Effector memory CD8-positive, alpha-beta T cell (primary cell): ENCODE measurements around the gene MMP25.

Experiments used
- ATAC-seq: fragments of 150-1000 bp; cut with Tn5 transposase; replicated peaks from 2 replicates; pipeline ENCODE4 v1.10.0; 2021; ENCODE audit warnings: mild to moderate bottlenecking, moderate library complexity
- DNase-seq, 3 experiments: peaks; one replicate each; pipeline ENCODE4 v3.0.0; 2021
- H3K27ac Mint-ChIP-seq, 2 donors: one replicate each; pipeline ENCODE4 v1.8.0; 2022; ENCODE audit warnings: mild to moderate bottlenecking in 2 of 2, mixed read lengths in 2 of 2, moderate library complexity in 2 of 2
- H3K27me3 Mint-ChIP-seq, 2 donors: one replicate each; pipeline ENCODE4 v1.8.0; 2022; ENCODE audit warnings: mixed read lengths in 2 of 2
- H3K36me3 Mint-ChIP-seq: one replicate; pipeline ENCODE4 v1.8.0; 2022; ENCODE audit warnings: mild to moderate bottlenecking, moderate library complexity, mixed read lengths; ENCODE audit not compliant: insufficient read depth
- H3K4me1 Mint-ChIP-seq, 2 donors: one replicate each; pipeline ENCODE4 v1.8.0; 2022; ENCODE audit warnings: low read depth in 2 of 2, mixed read lengths in 2 of 2
- H3K4me3 Mint-ChIP-seq, 2 donors: one replicate each; pipeline ENCODE4 v1.8.0; 2022; ENCODE audit warnings: mild to moderate bottlenecking in 2 of 2, mixed read lengths in 2 of 2, moderate library complexity in 2 of 2
- H3K9me3 Mint-ChIP-seq, 2 donors: one replicate each; pipeline ENCODE4 v1.8.0; 2022; ENCODE audit warnings: mixed read lengths in 2 of 2

Gene MMP25

DNA sequence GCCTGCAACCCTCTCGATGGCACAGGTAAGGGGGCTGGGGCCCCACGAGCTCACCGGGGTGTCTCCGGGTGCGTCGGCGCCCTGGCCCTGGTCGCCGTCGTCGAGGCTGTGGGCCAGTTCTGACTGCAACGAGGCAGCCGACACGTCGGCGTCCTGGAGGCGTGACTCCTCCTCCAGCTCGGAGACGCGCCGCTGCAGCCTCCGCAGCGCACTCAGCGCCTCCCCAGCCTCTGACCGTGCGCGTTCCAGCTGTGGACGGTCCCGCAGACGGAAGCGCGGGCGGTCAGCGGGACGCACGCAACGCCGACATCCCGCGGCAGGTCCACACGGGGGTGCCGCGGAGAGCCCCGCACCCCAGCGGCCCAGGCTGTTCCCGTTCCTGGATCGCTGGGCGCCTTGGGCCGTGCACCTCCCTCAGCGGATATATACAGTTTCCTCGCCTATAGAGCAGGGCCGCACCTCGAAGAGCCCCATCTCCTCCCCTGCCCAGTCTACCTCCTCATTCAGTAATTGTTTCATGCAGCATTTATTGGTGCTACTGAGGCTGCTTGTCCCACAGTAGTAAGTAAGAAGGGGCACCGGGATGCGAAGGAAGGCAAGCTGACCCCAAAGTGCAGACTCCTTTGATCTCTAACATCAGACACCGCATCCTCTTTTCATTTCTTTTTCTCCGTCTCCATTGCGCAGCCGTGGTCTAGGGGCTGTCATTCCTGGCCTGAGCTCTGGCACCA lies 16.7 kb upstream of the MMP25 start:
- peak; percentile 22 for ATAC-seq
- H3K36me3 Mint-ChIP-seq, result peaks cover 11% of the 10 kb centered on the region
- DNase-seq, result no peak
- H3K9me3 Mint-ChIP-seq, result no peaks in the 10 kb centered on the region
- peak overlapping the region; percentile 44 to 62 for H3K4me3 Mint-ChIP-seq
- H3K27me3 Mint-ChIP-seq, result peaks cover 41 to 65% of the 10 kb centered on the region in 2 donors
- H3K4me1 Mint-ChIP-seq, result peaks cover 20 to 27% of the 10 kb centered on the region in 2 donors
- no peak overlapping the region for H3K27ac Mint-ChIP-seq

DNA sequence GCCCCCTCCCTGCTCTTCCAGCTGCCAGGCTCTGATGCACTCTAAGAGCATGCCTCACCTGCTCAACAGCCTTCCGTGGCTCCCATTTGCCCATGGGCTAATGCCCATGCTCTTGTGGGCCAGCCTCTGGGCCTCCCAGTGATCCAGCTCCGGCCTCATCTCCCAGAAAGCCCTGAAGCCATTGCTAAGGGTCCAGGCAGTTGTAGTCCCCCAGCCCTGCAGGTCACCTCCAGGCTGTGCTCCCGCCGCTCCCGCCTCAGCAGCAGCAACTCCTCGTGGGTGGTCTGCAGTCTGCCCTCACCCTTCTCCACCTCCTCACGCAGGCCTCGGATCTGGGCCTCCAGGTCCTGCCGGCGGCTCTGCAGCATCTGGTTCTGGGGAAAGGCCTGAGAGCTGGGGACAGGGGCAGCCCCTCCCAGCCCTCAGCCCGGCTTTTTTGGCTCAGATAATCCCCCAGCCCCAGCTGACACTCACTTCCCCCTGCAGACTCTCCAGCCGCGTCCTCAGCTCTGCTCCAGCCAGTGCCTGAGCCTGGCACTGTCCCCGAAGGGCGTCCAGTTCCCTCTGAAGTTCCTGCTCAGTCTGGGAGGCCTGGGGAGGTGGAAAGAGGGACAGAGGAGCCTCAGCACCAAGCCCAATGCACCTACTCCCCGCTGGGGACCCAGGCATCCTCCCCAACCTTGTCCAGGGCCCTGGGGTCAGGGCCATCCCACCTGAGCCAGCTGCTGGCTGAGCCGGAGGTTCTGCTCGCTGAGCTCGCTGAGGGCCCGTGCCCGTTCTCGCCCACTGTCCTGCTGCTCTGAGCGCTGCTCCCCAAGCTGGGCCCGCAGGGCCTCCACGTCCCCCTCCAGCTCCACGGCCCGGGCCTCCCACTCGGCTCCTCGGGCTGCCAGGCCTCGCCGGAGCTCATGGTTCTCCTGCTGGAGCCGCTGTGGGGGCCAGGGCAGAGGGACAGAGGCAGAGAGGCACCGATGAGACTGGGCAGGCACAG lies 15.8 kb upstream of the MMP25 start:
- peaks cover 4% of the 10 kb centered on the region for H3K36me3 Mint-ChIP-seq
- ATAC-seq (no peak), DNase-seq (no peak)
- H3K4me3 Mint-ChIP-seq, result peak overlapping the region; percentile 44 to 62
- H3K9me3 Mint-ChIP-seq, result no peaks in the 10 kb centered on the region
- peaks cover 47 to 74% of the 10 kb centered on the region in 2 donors for H3K27me3 Mint-ChIP-seq
- H3K27ac Mint-ChIP-seq, result peak overlapping the region in 1 of 2 donors; percentile 62
- peaks cover 19 to 29% of the 10 kb centered on the region in 2 donors for H3K4me1 Mint-ChIP-seq

DNA sequence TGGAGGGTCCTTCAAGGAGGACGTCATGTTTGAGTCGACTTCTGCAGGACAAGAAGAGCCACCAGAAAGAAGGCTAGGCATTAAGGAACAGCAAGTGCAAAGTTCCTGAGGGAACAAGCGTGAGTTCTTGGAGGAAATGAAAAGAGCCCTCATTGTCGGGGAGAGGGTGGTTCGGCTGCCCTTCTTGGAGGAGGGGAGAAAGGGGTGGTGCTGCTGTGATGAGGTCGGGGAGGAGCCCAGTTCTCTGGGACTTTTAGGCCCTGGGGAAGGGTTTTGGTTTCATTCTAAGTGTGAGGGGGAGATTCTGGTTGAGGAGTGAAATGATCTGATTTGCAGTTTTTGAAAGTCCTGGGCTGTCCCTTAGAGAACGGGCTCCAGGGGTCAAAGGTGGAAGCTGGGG lies 13.7 kb upstream of the MMP25 start:
- Mint-ChIP-seq H3K4me3 (no peak overlapping the region), H3K27me3 (peaks cover 61 to 92% of the 10 kb centered on the region in 2 donors), H3K9me3 (no peaks in the 10 kb centered on the region), H3K36me3 (no peaks in the 10 kb centered on the region), H3K27ac (no peak overlapping the region), H3K4me1 (peaks cover 27 to 38% of the 10 kb centered on the region in 2 donors)
- DNase-seq (no peak), ATAC-seq (no peak)

DNA sequence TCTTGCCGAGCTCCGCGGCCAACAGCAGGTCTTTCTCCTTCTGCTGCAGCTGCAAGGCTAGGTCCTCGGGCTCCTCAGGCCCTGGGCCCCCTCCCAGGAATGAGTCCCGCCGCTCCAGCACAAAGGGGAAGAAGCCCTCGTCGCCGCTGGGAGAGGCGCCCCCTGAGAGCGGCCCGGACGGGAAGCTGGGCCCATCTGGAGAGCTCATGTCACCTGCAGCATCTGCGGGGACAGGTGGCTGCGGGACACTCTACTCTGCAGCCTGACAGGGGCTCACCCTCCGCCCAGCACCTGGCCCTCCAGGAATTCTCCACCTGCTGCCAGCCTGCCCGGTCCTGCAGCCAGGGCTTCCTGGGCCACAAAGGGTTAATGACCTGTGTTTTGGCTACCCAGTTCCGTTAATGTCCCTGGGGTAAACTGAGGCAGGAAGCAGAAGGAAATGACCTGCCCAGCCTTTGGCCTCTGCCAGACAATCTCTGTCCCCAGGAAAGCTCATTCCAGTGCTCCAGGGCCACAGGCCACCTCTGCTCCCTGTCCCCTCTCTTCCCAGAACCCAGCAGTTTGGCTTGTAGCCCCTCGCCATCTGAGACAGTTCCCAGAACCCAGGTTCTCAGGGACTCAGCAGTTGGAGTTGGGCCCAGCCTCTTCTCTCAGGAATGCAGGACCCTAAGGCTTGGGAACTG lies 10.9 kb upstream of the MMP25 start:
- peaks cover 72 to 98% of the 10 kb centered on the region in 2 donors for H3K27me3 Mint-ChIP-seq
- H3K4me3 Mint-ChIP-seq, result peak overlapping the region in 1 of 2 donors; percentile 28
- DNase-seq, result no peak
- no peaks in the 10 kb centered on the region for H3K36me3 Mint-ChIP-seq
- H3K27ac Mint-ChIP-seq, result no peak overlapping the region
- ATAC-seq, result no peak
- H3K4me1 Mint-ChIP-seq, result peaks cover 11 to 19% of the 10 kb centered on the region in 2 donors
- no peaks in the 10 kb centered on the region for H3K9me3 Mint-ChIP-seq

DNA sequence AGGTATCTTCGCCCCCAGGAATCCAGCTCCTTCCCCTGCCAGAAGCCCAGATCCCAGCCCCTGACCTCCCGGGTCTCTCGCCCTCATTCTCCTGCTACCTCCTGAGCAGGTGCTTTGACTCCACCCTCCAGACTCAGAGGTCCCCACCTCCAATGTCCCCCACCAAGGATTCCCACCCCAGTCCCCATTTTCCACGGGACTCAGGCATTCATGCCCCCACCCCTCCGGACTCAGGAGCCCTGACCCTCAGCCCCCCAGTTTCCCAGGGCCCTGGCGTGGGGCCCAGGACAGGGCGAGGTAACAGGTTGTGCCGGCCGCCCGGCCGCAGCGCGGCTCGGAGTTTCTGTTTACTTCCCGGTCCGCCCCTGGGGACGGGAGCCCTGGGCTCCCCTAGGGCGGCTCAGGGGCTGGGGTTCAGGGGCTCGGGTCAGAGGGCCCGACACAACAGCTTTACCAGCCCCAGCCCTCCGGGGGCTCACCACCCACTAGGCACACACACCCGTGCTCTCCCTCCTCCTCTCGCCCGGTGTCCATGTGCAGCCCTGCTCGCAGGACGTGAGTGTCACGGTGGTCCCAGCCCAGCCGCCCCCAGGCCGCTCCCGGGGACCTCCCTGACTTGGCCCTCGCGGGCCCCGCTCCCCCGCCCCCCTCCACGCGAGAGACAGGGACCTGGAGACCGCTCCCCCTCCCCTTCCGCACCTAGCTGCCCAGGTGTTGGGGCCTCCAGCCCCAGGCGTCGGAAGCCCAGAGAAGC lies 10.2 kb upstream of the MMP25 start:
- no peaks in the 10 kb centered on the region for H3K9me3 Mint-ChIP-seq

DNA sequence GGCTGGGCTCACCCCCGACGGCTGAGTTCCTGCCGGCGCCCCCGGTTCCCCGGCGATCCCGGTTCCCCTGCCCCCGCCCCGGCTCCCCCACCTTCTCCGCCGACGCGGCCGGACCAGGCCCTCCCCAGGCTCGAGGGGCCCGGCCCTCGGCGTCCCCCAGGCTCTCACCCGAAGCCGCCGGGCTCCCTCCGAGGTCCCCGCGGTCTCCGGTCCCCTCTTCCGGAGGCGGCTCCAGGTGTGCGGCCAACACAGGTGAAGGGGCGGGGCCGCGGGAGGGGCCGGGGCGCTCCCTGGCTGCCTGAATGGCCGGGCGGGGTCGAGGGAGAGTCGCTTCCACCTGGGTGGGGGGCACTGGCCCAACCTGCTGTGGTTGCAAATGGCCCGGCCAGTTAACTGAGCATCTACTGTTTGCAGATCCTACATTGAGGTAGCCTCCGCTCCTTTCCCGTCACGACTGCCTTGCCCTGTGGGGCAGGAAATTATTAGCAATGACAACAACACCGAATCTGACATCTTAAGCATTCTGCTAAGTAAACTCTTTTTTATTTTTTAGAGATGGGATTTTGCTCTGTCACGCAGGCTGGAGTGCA lies 9.5 kb upstream of the MMP25 start, which contains the start of gene BICDL2:
TSS of gene BICDL2 (minus strand) at position 219 of the 590 bp plus-strand sequence. CDS start 1,448 bp downstream, outside the sequence.
- Mint-ChIP-seq H3K4me3 (peak within 1 kb of the TSS; percentile 51 to 68), H3K27ac (no peak within 1 kb of the TSS), H3K4me1 (peaks cover 11 to 19% of the 10 kb centered on the region in 2 donors), H3K9me3 (no peaks in the 10 kb centered on the region), H3K36me3 (no peaks in the 10 kb centered on the region), H3K27me3 (peaks cover 72 to 94% of the 10 kb centered on the region in 2 donors)
- DNase-seq (no peak), ATAC-seq (peak; percentile 24)

More for the DNA sequence above, 10.2 kb upstream of the MMP25 start:
- ATAC-seq, result peak; percentile 17
- no peak for DNase-seq
- Mint-ChIP-seq H3K27me3 (peaks cover 72 to 98% of the 10 kb centered on the region in 2 donors), H3K36me3 (no peaks in the 10 kb centered on the region), H3K4me1 (peaks cover 11 to 19% of the 10 kb centered on the region in 2 donors), H3K4me3 (peak overlapping the region in 1 of 2 donors; percentile 28), H3K27ac (no peak overlapping the region)

DNA sequence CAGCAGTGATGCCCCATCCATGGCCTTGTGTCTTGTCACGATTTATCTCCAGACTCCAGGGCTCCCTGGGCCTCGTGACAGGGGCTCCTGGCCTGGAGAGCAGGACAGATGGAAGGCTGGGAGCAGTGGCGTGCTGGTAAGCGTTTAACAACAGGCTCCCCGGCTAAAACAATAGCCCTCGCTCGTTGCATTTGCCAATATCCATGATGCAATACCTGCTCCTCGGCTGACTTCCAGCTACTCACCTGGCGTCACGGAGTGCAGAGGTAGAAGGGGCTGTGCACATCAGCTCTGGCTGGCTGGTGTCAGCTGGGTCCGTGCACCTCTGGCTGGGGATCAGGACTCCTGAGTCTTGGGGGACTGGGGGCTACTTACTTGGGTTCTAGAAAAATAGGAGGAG lies 8.1 kb upstream of the MMP25 start:
- peaks cover 60 to 86% of the 10 kb centered on the region in 2 donors for H3K27me3 Mint-ChIP-seq
- H3K4me1 Mint-ChIP-seq, result peaks cover 11 to 13% of the 10 kb centered on the region in 2 donors
- ATAC-seq (no peak), DNase-seq (no peak)
- no peaks in the 10 kb centered on the region for H3K36me3 Mint-ChIP-seq
- no peak overlapping the region for H3K4me3 Mint-ChIP-seq
- no peaks in the 10 kb centered on the region for H3K9me3 Mint-ChIP-seq
- H3K27ac Mint-ChIP-seq, result no peak overlapping the region

DNA sequence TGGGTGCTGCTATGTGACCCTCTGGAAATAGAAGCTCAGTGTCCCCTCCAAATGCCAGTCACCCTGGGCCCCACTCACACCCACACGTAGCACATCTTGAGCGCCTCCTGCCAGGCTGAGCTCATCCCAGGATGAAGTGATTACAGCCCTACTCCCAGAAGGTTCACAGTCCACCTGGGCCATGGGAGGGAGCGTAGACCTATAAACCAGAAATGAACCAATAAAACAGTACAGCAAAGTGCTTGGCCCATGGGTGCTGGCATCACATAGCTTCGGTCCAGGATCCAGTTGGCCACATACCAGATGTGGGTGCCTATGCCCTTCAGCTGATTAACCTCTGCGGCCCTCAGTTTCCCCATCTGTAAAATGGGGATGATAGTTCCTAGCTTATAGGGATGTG lies 7.5 kb upstream of the MMP25 start:
- Mint-ChIP-seq H3K27me3 (peaks cover 58 to 86% of the 10 kb centered on the region in 2 donors), H3K4me1 (peaks cover 9 to 13% of the 10 kb centered on the region in 2 donors), H3K27ac (no peak overlapping the region), H3K9me3 (no peaks in the 10 kb centered on the region), H3K36me3 (no peaks in the 10 kb centered on the region), H3K4me3 (no peak overlapping the region)
- no peak for DNase-seq
- ATAC-seq, result no peak

DNA sequence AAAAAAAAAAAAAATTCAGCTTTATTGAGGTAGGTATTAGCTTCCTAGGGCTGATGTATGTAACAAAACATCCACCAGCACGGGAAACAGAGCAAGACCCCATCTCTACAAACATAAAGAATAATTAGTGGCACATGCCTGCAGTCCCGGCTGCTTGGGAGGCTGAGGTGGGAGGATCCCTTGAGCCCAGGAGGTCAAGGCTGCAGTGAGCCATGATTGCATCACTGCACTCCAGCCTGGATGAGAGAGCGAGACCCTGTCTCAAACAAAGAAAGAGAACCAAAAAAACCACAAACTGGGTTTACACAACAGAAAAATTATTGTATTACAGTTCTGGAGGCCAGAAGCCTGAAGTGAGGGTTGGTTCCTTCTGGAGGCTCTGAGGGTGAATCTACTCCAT lies 4.0 kb upstream of the MMP25 start:
- no peak for DNase-seq
- peaks cover 35 to 71% of the 10 kb centered on the region in 2 donors for H3K27me3 Mint-ChIP-seq

DNA sequence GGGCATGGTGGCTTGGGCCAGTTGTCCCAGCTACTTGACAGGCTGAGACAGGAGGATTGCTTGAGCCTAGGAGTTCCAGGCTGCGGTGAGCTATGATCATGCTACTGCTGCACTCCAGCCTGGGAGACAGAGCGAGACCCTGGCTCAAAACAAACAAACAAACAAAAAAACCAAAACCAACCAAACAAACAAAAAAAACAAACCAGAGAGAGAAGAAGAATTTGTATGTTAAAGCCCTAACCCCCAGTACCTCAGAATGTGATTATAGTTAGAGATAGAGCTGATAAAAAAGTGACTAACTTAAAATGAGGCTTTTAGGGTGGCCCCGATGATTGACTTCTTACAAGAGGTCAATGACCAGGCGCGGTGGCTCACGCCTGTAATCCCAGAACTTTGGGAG lies 1.7 kb upstream of the MMP25 start:
- peaks cover 14 to 47% of the 10 kb centered on the region in 2 donors for H3K27me3 Mint-ChIP-seq
- DNase-seq, result no peak
- H3K36me3 Mint-ChIP-seq, result no peaks in the 10 kb centered on the region
- H3K4me3 Mint-ChIP-seq, result peak overlapping the region; percentile 73 to 74
- H3K27ac Mint-ChIP-seq, result peak overlapping the region in 1 of 2 donors; percentile 1
- no peaks in the 10 kb centered on the region for H3K9me3 Mint-ChIP-seq
- peaks cover 11 to 18% of the 10 kb centered on the region in 2 donors for H3K4me1 Mint-ChIP-seq
- ATAC-seq, result no peak

More for the DNA sequence above, 4.0 kb upstream of the MMP25 start:
- H3K36me3 Mint-ChIP-seq, result no peaks in the 10 kb centered on the region
- ATAC-seq, result no peak
- H3K27ac Mint-ChIP-seq, result no peak overlapping the region
- H3K4me1 Mint-ChIP-seq, result peaks cover 6 to 9% of the 10 kb centered on the region in 2 donors
- H3K4me3 Mint-ChIP-seq, result no peak overlapping the region
- H3K9me3 Mint-ChIP-seq, result no peaks in the 10 kb centered on the region

DNA sequence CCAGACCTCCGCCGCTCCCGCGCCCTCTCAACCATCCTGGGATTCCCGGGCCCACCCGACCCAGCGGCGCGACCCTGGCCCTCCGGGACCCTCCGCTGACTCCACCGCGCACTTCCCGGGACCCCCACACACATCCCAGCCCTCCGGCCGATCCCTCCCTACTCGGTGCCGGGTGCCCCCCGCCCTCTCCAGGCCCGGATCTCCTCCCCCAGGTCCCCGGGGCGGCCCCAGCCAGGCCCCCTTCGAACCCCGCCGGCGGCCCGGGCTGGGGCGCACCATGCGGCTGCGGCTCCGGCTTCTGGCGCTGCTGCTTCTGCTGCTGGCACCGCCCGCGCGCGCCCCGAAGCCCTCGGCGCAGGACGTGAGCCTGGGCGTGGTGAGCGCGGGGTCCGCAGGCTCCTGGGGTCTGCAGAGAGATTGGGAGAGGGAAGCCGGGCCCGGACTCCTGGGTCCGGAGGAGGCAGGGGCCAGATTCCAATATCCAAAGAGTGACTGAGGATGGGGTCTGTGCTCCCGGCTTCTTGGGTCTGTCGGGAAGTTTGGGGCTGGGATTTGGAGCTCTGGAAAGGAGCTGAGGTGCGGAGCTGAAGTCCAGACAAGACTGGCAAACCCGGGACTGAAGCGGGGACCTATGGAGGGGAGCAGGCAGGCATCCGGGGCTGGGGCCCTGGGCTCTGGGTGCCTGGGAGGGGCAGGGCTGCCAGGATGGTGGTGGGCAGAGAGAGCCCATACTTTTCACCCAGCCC lies 453 bp downstream of the MMP25 start:
- peak overlapping the region; percentile 46 to 61 for H3K4me3 Mint-ChIP-seq
- H3K27me3 Mint-ChIP-seq, result peaks cover 7 to 30% of the 10 kb centered on the region in 2 donors
- no peaks in the 10 kb centered on the region for H3K9me3 Mint-ChIP-seq
- H3K4me1 Mint-ChIP-seq, result peaks cover 19 to 29% of the 10 kb centered on the region in 2 donors
- ATAC-seq, result peak; percentile 46
- no peak overlapping the region for H3K27ac Mint-ChIP-seq
- no peaks in the 10 kb centered on the region for H3K36me3 Mint-ChIP-seq
- no peak for DNase-seq

DNA sequence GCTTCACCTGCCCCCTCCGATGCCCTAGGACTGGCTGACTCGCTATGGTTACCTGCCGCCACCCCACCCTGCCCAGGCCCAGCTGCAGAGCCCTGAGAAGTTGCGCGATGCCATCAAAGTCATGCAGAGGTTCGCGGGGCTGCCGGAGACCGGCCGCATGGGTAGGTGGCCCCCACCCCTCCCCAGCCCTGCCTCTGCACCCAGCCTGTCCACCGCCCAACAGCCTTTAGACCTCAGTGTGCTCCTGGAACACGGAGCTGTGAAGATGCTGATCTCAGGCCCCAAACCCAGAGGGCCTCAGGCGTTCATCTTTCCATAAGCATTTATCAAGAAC lies 993 bp downstream of the MMP25 start:
- Mint-ChIP-seq H3K4me3 (peak overlapping the region; percentile 46 to 61), H3K27me3 (peaks cover 7 to 30% of the 10 kb centered on the region in 2 donors), H3K36me3 (peaks cover 2% of the 10 kb centered on the region), H3K9me3 (no peaks in the 10 kb centered on the region), H3K4me1 (peaks cover 22 to 32% of the 10 kb centered on the region in 2 donors), H3K27ac (no peak overlapping the region)
- DNase-seq (no peak), ATAC-seq (peak; percentile 8)
